SK-N-MC (cell line): ENCODE measurements around the gene RAD23A.

Source experiments
- EZH2 ChIP-seq: fragments of 200-600 bp; sonication (generic); IDR thresholded peaks from one replicate; pipeline ENCODE4 v1.6.1; 2017; ENCODE audit warnings: antibody characterized with exemption
- POLR2AphosphoS5 ChIP-seq: IDR thresholded peaks from 2 replicates; pipeline ENCODE4 v1.6.1; 2012; ENCODE audit warnings: mild to moderate bottlenecking, low read depth, low read length, borderline replicate concordance

GRCh38 chr19:12990431-12990830 is 44.8 kb downstream of the RAD23A start:
- TF ChIP-seq EZH2 = no peak
- TF ChIP-seq POLR2AphosphoS5 = no peak
